Heart left ventricle (tissue), 16 donors: ENCODE measurements around the gene STIM1. TPM values are rescaled to one million over a fixed set of nuclear protein-coding genes. Genes with fewer than 3 reads are reported as not detected.
A peak's percentile ranks its signal among the peaks of the same experiment; 100 is the strongest.

Experiments
- ATAC-seq, 4 donors: fragments of 200-7000 bp; cut with Tn5 transposase; one replicate each; pipeline ENCODE4 v1.9.1; 2020 to 2022; ENCODE audit warnings: moderate library complexity in 4 of 4, mild to moderate bottlenecking in 3 of 4, moderate number of reproducible peaks in 1 of 4
- DNase-seq, 5 donors: peaks; one replicate each; pipeline ENCODE4 v3.0.0-alpha.2; 2020
- H3K27ac ChIP-seq, 12 donors: fragments of 200-600 bp; sonication (generic) in 4 of 12; one replicate each; pipeline versions ENCODE4 v1.5.0 to v1.8.0; 2016 to 2022; ENCODE audit warnings: mild to moderate bottlenecking in 2 of 12
- H3K27me3 ChIP-seq, 9 donors: fragments of 200-600 bp; sonication (generic) in 2 of 9; one replicate each; pipeline versions ENCODE4 v1.5.1 to v1.8.0; 2016 to 2022; ENCODE audit warnings: mild to moderate bottlenecking in 3 of 9
- H3K36me3 ChIP-seq, 9 donors: fragments of 200-600 bp; sonication (generic) in 2 of 9; one replicate each; pipeline versions ENCODE4 v1.5.0 to v1.8.0; 2018 to 2022; ENCODE audit warnings: mild to moderate bottlenecking in 2 of 9
- H3K4me1 ChIP-seq, 12 donors: fragments of 200-600 bp; sonication (generic) in 4 of 12; one replicate each; pipeline versions ENCODE4 v1.5.0 to v1.8.0; 2016 to 2022; ENCODE audit warnings: mild to moderate bottlenecking in 3 of 12
- H3K4me3 ChIP-seq, 12 donors: fragments of 200-600 bp; sonication (generic) in 4 of 12; one replicate each; pipeline versions ENCODE4 v1.5.0 to v1.8.0; 2017 to 2022; ENCODE audit warnings: mild to moderate bottlenecking in 9 of 12, moderate library complexity in 4 of 12
- H3K9me3 ChIP-seq, 12 donors: fragments of 200-600 bp; sonication (generic) in 4 of 12; one replicate each; pipeline versions ENCODE4 v1.5.0 to v1.8.0; 2016 to 2022; ENCODE audit warnings: mild to moderate bottlenecking in 1 of 12
- POLR2A ChIP-seq, 2 donors: fragments of 450-650 bp; IDR thresholded peaks; one replicate each; pipeline ENCODE4 v1.6.1; 2017; ENCODE audit warnings: antibody characterized with exemption in 2 of 2, mild to moderate bottlenecking in 2 of 2, moderate library complexity in 2 of 2
- WGBS, 4 donors: extraction: QIAGEN DNeasy Blood & Tissue Kit in 2 of 4; methylation state at CpG; one replicate each; pipeline versions ENCODE4 v1.1.5 to v1.1.7; 2013 to 2018; 5-methylcytosine and 5-hydroxymethylcytosine counted together
- intact Hi-C, 10 donors: fragments of 100-400 bp; cut with DNase I; formaldehyde crosslinking; loops; one replicate each; pipeline versions ENCODE4 v1.11.1 to v1.14.2; 2022
- long read RNA-seq, 3 donors: library from polyadenylated mRNA; unstranded; transcript quantifications; one replicate each; pipeline ENCODE4 v2.0.0, GENCODE V29; 2020 to 2021
- polyA plus RNA-seq, 2 donors: library from polyadenylated mRNA; stranded (reverse); fragments of 200-250 nt; gene quantifications; one replicate each; pipeline ENCODE4 v1.2.3, GENCODE V29; 2013
- total RNA-seq, 9 donors: library from RNA; depleted of rRNA in 2 of 9; stranded (reverse); fragments of >200 nt in 2 of 9; fragmentation: NEBNext Ultra II Directional in 3 of 9; extraction: Animal tissue kit (Norgen Biotek cat#: 25700) in 3 of 9; gene quantifications; one replicate each; pipeline versions ENCODE4 v1.1.0 to v1.2.4, GENCODE V29; 2016 to 2023
- TF ChIP-seq, protein P1 (sequence below), 12 donors: fragments of 200-600 bp; sonication (generic) in 4 of 12; IDR thresholded peaks; one replicate each; pipeline versions ENCODE4 v1.5.0 to v1.8.0; 2018 to 2022; ENCODE audit warnings: antibody characterized with exemption in 12 of 12, mild to moderate bottlenecking in 5 of 12
- donor health status: ischemic (EF 13 %, LVEDD 7.1; RV severe dilation, severe dysfunction).
- donor health status: healthy with polysubstance abuse.
- donor health status: DM: no; HTN: yes; CAD: no.
- donor health status: DM: no; HTN: no; CAD: no.
- donor health status: ischemic (EF 25% LVEDD 6.9; RV normal size, moderate dysfunction).
- donor health status: ischemic (EF 25% LVEDD 5.7; RV mildly dilated, moderate dysfunction).
- donor health status: healthy.
- donor health status: DM: yes; HTN: yes; CAD: no.
- donor health status: ischemic (EF 35%, LVEDD 5.7; RV mildly dilated, moderate dysfunction).
- donor health status: nonischemic (EF 11% LVEDD 7.7; RV severe dilation, severe dysfunction).
- donor health status: DM: yes; HTN: yes; CAD: no.
- donor health status: PGD.
- donor health status: ischemic (EF 29% LVEDD 5.4; RV normal size, mild dysfunction).
- donor health status: nonischemic (EF 23%, LVEDD 6.1; RV moderate dilation, normal function).

STIM1 gene
- total RNA-seq (10 to 100 TPM; 24.4 to 42.9 (median 28.9) TPM), polyA plus RNA-seq (10 to 100 TPM; 13.2 to 36.2 TPM)
- long read RNA-seq, donor 1, partial matches to known transcripts: 1 of 10 reads
- long read RNA-seq, donor 1, other reads (novel, unspliced or antisense): 9 of 10 reads
- long read RNA-seq, donor 2, full-length matches to known transcripts: 13 of 60 reads
- long read RNA-seq, donor 2, partial matches to known transcripts: 24 of 60 reads
- long read RNA-seq, donor 2, other reads (novel, unspliced or antisense): 23 of 60 reads
- long read RNA-seq, donor 3, full-length matches to known transcripts: 1 of 15 reads
- long read RNA-seq, donor 3, partial matches to known transcripts: 8 of 15 reads
- long read RNA-seq, donor 3, other reads (novel, unspliced or antisense): 6 of 15 reads

GRCh38 chr11:3854977-3855807 lies at the start of gene STIM1:
Gene STIM1 (plus strand): TSS chr11:3855664. CDS start chr11:3856271, 607 bp downstream.
- H3K9me3 ChIP-seq: no peaks in the 10 kb centered on the region
- H3K27ac ChIP-seq: peak within 1 kb of the TSS; percentile 90 to 99 (median 97)
- no peaks in the 10 kb centered on the region for H3K36me3 ChIP-seq
- DNase-seq (peak; percentile 96 to 98 (median 96)), ATAC-seq (peak; percentile 82 to 94 (median 92))
- H3K4me3 ChIP-seq: peak within 1 kb of the TSS; percentile 72 to 98 (median 90)
- TF ChIP-seq POLR2A (IDR thresholded peaks at IDR 0.05): peak in 1 of 2 donors; percentile 63
- TF ChIP-seq, protein P1, sequence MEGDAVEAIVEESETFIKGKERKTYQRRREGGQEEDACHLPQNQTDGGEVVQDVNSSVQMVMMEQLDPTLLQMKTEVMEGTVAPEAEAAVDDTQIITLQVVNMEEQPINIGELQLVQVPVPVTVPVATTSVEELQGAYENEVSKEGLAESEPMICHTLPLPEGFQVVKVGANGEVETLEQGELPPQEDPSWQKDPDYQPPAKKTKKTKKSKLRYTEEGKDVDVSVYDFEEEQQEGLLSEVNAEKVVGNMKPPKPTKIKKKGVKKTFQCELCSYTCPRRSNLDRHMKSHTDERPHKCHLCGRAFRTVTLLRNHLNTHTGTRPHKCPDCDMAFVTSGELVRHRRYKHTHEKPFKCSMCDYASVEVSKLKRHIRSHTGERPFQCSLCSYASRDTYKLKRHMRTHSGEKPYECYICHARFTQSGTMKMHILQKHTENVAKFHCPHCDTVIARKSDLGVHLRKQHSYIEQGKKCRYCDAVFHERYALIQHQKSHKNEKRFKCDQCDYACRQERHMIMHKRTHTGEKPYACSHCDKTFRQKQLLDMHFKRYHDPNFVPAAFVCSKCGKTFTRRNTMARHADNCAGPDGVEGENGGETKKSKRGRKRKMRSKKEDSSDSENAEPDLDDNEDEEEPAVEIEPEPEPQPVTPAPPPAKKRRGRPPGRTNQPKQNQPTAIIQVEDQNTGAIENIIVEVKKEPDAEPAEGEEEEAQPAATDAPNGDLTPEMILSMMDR (IDR thresholded peaks at IDR 0.05): peak; percentile 95 to 99 (median 98)
- H3K27me3 ChIP-seq: no peaks in the 10 kb centered on the region
- H3K4me1 ChIP-seq: peaks cover 5 to 61% (median 41%) of the 10 kb centered on the region in 12 donors
- intact Hi-C loops: loop anchor here (1.0 to 10.0 kb wide), 7 partner anchors 40 to 218 kb away; no protein-coding TSS in a partner anchor
- 0 to 1% (median 0%) methylated on average over 39 to 87 of the region's 87 CpGs for WGBS, 4 donors

- DNase-seq (peak; percentile 60 to 83 (median 73)), ATAC-seq (peak in 3 of 4 donors; percentile 59 to 80 (median 72))
- 1 to 4% (median 2%) methylated on average over 21 to 55 of the region's 55 CpGs for WGBS, 4 donors
- intact Hi-C loops: loop anchor here in 4 of 10 donors (5.0 kb wide), 1 partner anchor 34 kb away; the partner anchor contains the start of gene RHOG (in 4 of the 4)
- Histone ChIP-seq H3K4me1 (peaks cover 0 to 38% (median 16%) of the 10 kb centered on the region in 12 donors), H3K27ac (peak within 1 kb of the TSS in 11 of 12 donors; percentile 3 to 87 (median 71)), H3K4me3 (peak within 1 kb of the TSS; percentile 38 to 96 (median 70)), H3K9me3 (no peaks in the 10 kb centered on the region), H3K36me3 (no peaks in the 10 kb centered on the region), H3K27me3 (no peaks in the 10 kb centered on the region)
- TF ChIP-seq, protein P1 (IDR thresholded peaks at IDR 0.05): peak; percentile 43 to 79 (median 62)
- TF ChIP-seq POLR2A (IDR thresholded peaks at IDR 0.05): no peak
Observed at GRCh38 chr11:3807909-3808860, 47.3 kb upstream of the STIM1 start, which contains the start of gene PGAP2. Gene PGAP2 (plus strand): TSS chr11:3808560. CDS start chr11:3811260, 2,700 bp downstream.

DNA sequence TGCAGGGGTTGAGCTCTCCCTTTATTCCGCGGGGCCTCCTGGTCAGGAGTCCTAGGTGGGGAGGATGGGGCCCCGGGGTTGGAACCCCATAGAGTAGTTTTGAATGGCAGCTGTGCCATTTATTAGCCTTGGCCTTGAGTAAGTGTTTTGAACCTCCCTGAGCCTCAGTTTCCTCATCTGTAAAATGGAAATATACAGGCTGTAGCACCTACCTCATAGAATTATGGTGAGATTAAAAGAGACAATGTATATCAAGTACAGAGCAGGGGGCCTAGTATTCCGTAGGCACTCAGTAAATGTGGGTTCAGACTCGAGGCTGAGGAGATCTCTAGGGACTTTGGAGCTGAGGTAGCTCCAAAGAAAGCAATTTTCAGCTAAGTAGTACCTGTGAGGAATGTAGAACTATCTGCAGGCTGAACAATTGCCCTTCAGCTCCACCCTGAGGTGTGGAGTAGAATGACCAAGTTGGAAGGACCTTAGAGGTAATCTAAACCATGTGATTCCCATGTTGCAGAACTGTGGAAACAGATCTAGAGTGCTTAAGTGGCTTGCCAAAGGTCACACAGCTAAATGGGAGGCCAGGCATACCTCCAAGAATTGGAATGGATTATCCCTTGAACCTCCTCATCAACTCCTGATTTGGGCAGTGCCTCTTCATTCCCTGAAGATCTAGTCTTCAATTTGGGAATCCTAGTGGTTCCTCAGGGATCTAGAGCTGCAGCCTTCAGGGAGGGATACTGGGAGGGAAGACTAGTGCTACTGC lies 46.4 kb upstream of the STIM1 start:
- H3K9me3 ChIP-seq: no peaks in the 10 kb centered on the region
- H3K36me3 ChIP-seq: no peaks in the 10 kb centered on the region
- 41 to 54% (median 51%) methylated on average over 3 to 5 of the region's 5 CpGs for WGBS, 4 donors
- H3K27ac ChIP-seq: peak overlapping the region in 11 of 12 donors; percentile 3 to 87 (median 75)
- intact Hi-C loops: loop anchor here in 4 of 10 donors (5.0 kb wide), 1 partner anchor 33 kb away; the partner anchor contains the start of gene RHOG (in 4 of the 4)
- H3K4me3 ChIP-seq: peak overlapping the region; percentile 38 to 96 (median 70)
- peaks cover 0 to 38% (median 16%) of the 10 kb centered on the region in 12 donors for H3K4me1 ChIP-seq
- TF ChIP-seq, protein P1 (IDR thresholded peaks at IDR 0.05): peak in 6 of 12 donors; percentile 7 to 42 (median 25)
- no peak for TF ChIP-seq POLR2A (IDR thresholded peaks at IDR 0.05)
- ATAC-seq (peak; percentile 32 to 62 (median 53)), DNase-seq (no peak)
- no peaks in the 10 kb centered on the region for H3K27me3 ChIP-seq
